ENCODE data around the gene TANGO6.

TANGO6 gene

DNA sequence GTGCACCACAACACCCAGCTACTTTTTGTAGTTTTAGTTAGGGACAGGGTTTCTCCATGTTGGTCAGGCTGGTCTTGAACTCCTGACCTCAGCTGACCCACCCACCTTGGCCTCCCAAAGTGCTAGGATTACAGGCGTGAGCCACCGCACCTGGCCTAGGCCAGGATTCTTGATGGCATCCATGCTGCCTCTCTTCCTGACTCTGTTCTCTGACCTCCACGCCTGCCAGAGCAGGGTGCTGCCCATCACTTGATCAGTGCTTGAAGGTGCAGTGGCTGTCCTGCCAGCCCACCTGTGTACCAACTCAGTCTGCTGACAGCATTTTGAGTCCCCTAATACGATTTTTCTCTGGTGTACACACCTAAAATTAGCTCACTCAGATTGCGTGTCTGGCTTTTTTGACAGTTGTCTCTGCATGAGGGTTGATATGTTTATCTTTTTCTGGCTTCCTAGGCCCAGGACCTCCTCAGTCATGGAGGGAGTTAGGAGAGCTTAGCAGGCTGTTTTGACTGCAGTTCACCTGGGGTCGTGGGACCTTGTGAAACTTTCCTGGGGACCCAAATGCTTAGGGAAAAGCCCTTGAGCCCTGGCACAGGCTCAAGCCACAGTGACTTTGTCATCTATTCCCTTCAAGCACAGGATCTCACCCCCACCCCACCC, 268.0 kb downstream of the TANGO6 start:
- no peak overlapping the region for H3K4me3 ChIP-seq (ENCODE audit: low read length)
- H3K9me3 ChIP-seq (replicated peaks; ENCODE audit: low read length) = no peaks in the 10 kb centered on the region
- peaks cover 21% of the 10 kb centered on the region for H3K27me3 ChIP-seq (ENCODE audit: control insufficient read depth, insufficient read depth, low read length)
- H3K36me3 ChIP-seq (ENCODE audit: insufficient read depth, low read length) = peaks cover 25% of the 10 kb centered on the region
- no peak overlapping the region for H3K9ac ChIP-seq (ENCODE audit: low read depth, low read length)
- H3K4me1 ChIP-seq (ENCODE audit: control insufficient read depth, insufficient read depth, low read length) = peaks cover 15% of the 10 kb centered on the region
- no peak overlapping the region for H3K4me2 ChIP-seq (ENCODE audit: low read length)

DNA sequence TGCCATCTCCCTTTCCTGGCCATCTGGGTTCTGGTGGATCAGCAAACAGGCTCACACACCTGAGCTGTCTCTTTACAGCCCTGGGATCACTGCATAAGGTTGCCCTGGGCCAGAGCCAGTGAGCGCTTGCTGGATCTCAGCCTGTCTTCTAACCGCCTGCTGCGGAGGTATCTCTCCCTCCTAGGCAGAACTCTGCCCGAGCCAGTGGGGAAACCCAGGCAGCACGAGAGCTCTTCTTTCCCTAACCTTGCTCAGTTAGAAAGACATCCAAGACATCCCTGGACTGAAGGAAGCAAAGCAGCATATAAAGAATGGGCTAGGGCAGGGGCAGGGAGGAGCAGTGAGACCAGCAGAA, 268.5 kb downstream of the TANGO6 start:
- peaks cover 25% of the 10 kb centered on the region for H3K36me3 ChIP-seq (ENCODE audit: insufficient read depth, low read length)
- H3K27me3 ChIP-seq (ENCODE audit: control insufficient read depth, insufficient read depth, low read length) = peaks cover 18% of the 10 kb centered on the region
- no peak overlapping the region for H3K4me2 ChIP-seq (ENCODE audit: low read length)
- H3K4me1 ChIP-seq (ENCODE audit: control insufficient read depth, insufficient read depth, low read length) = peaks cover 10% of the 10 kb centered on the region
- H3K9me3 ChIP-seq (replicated peaks; ENCODE audit: low read length) = no peaks in the 10 kb centered on the region
- no peak overlapping the region for H3K9ac ChIP-seq (ENCODE audit: low read depth, low read length)
- no peak overlapping the region for H3K4me3 ChIP-seq (ENCODE audit: low read length)

GRCh38 chr16:69112285-69113129, 269.2 kb downstream of the TANGO6 start:
- Histone ChIP-seq H3K9ac (ENCODE audit: low read depth, low read length) (no peak overlapping the region), H3K4me3 (ENCODE audit: low read length) (no peak overlapping the region), H3K9me3 (replicated peaks; ENCODE audit: low read length) (no peaks in the 10 kb centered on the region), H3K27me3 (ENCODE audit: control insufficient read depth, insufficient read depth, low read length) (peaks cover 12% of the 10 kb centered on the region), H3K4me1 (ENCODE audit: control insufficient read depth, insufficient read depth, low read length) (peaks cover 4% of the 10 kb centered on the region), H3K4me2 (ENCODE audit: low read length) (no peak overlapping the region), H3K36me3 (ENCODE audit: insufficient read depth, low read length) (peaks cover 25% of the 10 kb centered on the region)

- no peaks in the 10 kb centered on the region for H3K9me3 ChIP-seq (replicated peaks; ENCODE audit: low read length)
- H3K4me3 ChIP-seq (ENCODE audit: low read length) = no peak overlapping the region
- H3K9ac ChIP-seq (ENCODE audit: low read depth, low read length) = no peak overlapping the region
- peaks cover 5% of the 10 kb centered on the region for H3K27me3 ChIP-seq (ENCODE audit: control insufficient read depth, insufficient read depth, low read length)
- no peaks in the 10 kb centered on the region for H3K4me1 ChIP-seq (ENCODE audit: control insufficient read depth, insufficient read depth, low read length)
- H3K4me2 ChIP-seq (ENCODE audit: low read length) = no peak overlapping the region
- H3K36me3 ChIP-seq (ENCODE audit: insufficient read depth, low read length) = peaks cover 25% of the 10 kb centered on the region
Measured at GRCh38 chr16:69113216-69113615, 269.9 kb downstream of the TANGO6 start.

GRCh38 chr16:69114346-69114975, 271.1 kb downstream of the TANGO6 start:
- H3K27me3 ChIP-seq (ENCODE audit: control insufficient read depth, insufficient read depth, low read length) = no peaks in the 10 kb centered on the region
- H3K9me3 ChIP-seq (replicated peaks; ENCODE audit: low read length) = no peaks in the 10 kb centered on the region
- H3K36me3 ChIP-seq (ENCODE audit: insufficient read depth, low read length) = peaks cover 35% of the 10 kb centered on the region

DNA sequence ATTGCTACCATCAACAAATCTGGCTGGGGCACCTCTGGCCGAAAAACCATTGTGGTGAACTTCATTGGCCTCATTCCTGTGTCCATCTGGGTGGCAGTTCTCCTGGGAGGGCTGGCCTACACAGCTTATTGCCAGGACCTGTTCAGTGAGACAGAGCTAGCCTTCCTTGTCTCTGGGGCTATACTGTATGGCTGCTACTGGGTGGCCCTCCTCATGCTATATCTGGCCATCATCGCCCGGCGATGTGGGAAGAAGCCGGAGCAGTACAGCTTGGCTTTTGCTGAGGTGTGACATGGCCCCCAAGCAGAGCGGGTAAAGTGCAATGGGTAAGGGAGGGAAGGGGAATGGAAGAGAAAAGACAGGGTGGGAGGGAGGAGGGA, 271.6 kb downstream of the TANGO6 start:
- Histone ChIP-seq H3K9me3 (replicated peaks; ENCODE audit: low read length) (no peaks in the 10 kb centered on the region), H3K27me3 (ENCODE audit: control insufficient read depth, insufficient read depth, low read length) (no peaks in the 10 kb centered on the region), H3K36me3 (ENCODE audit: insufficient read depth, low read length) (peaks cover 38% of the 10 kb centered on the region), H3K4me1 (ENCODE audit: control insufficient read depth, insufficient read depth, low read length) (no peaks in the 10 kb centered on the region), H3K4me3 (ENCODE audit: low read length) (no peak overlapping the region), H3K4me2 (ENCODE audit: low read length) (no peak overlapping the region), H3K9ac (ENCODE audit: low read depth, low read length) (no peak overlapping the region)

More at GRCh38 chr16:69114346-69114975, 271.1 kb downstream of the TANGO6 start:
- H3K4me1 ChIP-seq (ENCODE audit: control insufficient read depth, insufficient read depth, low read length) = no peaks in the 10 kb centered on the region
- H3K9ac ChIP-seq (ENCODE audit: low read depth, low read length) = no peak overlapping the region
- no peak overlapping the region for H3K4me3 ChIP-seq (ENCODE audit: low read length)
- H3K4me2 ChIP-seq (ENCODE audit: low read length) = no peak overlapping the region

GRCh38 chr16:69115361-69115760, 272.0 kb downstream of the TANGO6 start:
- H3K27me3 ChIP-seq (ENCODE audit: control insufficient read depth, insufficient read depth, low read length) = no peaks in the 10 kb centered on the region
- no peak overlapping the region for H3K4me3 ChIP-seq (ENCODE audit: low read length)
- no peak overlapping the region for H3K9ac ChIP-seq (ENCODE audit: low read depth, low read length)
- no peak overlapping the region for H3K4me2 ChIP-seq (ENCODE audit: low read length)
- H3K36me3 ChIP-seq (ENCODE audit: insufficient read depth, low read length) = peaks cover 42% of the 10 kb centered on the region
- no peaks in the 10 kb centered on the region for H3K9me3 ChIP-seq (replicated peaks; ENCODE audit: low read length)
- H3K4me1 ChIP-seq (ENCODE audit: control insufficient read depth, insufficient read depth, low read length) = no peaks in the 10 kb centered on the region

GRCh38 chr16:69115837-69116236, 272.5 kb downstream of the TANGO6 start:
- Histone ChIP-seq H3K4me3 (ENCODE audit: low read length) (no peak overlapping the region), H3K9ac (ENCODE audit: low read depth, low read length) (no peak overlapping the region), H3K4me1 (ENCODE audit: control insufficient read depth, insufficient read depth, low read length) (no peaks in the 10 kb centered on the region), H3K4me2 (ENCODE audit: low read length) (no peak overlapping the region), H3K27me3 (ENCODE audit: control insufficient read depth, insufficient read depth, low read length) (no peaks in the 10 kb centered on the region), H3K9me3 (replicated peaks; ENCODE audit: low read length) (no peaks in the 10 kb centered on the region), H3K36me3 (ENCODE audit: insufficient read depth, low read length) (peaks cover 43% of the 10 kb centered on the region)

DNA sequence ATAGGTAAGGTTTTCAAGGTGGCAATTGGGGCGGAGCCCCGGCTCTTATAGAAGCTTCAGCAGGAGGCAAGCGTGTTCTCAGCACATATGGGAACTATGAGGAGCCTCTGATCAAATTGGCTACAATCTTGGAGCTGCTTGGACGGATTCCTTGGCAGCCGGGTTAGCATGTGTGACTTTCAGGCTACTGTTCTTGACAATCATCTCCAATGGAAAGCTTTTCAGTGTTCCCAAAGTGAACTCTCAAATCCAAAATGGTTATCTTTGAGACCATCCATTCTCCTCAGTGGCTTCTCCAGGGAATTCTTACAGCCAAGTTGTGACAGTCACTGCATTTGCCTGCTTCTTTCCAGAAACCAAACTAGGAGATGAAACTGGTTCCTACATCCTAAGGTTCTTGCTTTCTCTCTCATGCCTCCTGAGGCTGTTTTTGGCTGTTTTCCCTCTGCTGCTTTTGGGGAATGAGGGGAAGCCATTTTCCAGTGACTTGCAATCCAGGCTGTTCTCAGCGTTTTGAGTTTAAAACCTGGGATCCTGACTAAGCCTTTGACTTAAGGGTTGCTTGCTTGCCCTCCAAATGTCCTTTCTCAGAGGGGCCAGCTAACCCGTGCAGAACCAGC, 273.0 kb downstream of the TANGO6 start:
- H3K36me3 ChIP-seq (ENCODE audit: insufficient read depth, low read length) = peaks cover 48% of the 10 kb centered on the region
- no peaks in the 10 kb centered on the region for H3K9me3 ChIP-seq (replicated peaks; ENCODE audit: low read length)
- H3K9ac ChIP-seq (ENCODE audit: low read depth, low read length) = no peak overlapping the region
- H3K4me2 ChIP-seq (ENCODE audit: low read length) = no peak overlapping the region
- H3K4me1 ChIP-seq (ENCODE audit: control insufficient read depth, insufficient read depth, low read length) = no peaks in the 10 kb centered on the region
- no peak overlapping the region for H3K4me3 ChIP-seq (ENCODE audit: low read length)
- H3K27me3 ChIP-seq (ENCODE audit: control insufficient read depth, insufficient read depth, low read length) = no peaks in the 10 kb centered on the region

- Histone ChIP-seq H3K36me3 (ENCODE audit: insufficient read depth, low read length) (peaks cover 48% of the 10 kb centered on the region), H3K4me1 (ENCODE audit: control insufficient read depth, insufficient read depth, low read length) (no peaks in the 10 kb centered on the region), H3K4me2 (ENCODE audit: low read length) (no peak overlapping the region), H3K27me3 (ENCODE audit: control insufficient read depth, insufficient read depth, low read length) (no peaks in the 10 kb centered on the region), H3K9ac (ENCODE audit: low read depth, low read length) (no peak overlapping the region), H3K4me3 (ENCODE audit: low read length) (no peak overlapping the region), H3K9me3 (replicated peaks; ENCODE audit: low read length) (no peaks in the 10 kb centered on the region)
Measured at GRCh38 chr16:69116906-69117305, 273.6 kb downstream of the TANGO6 start.

DNA sequence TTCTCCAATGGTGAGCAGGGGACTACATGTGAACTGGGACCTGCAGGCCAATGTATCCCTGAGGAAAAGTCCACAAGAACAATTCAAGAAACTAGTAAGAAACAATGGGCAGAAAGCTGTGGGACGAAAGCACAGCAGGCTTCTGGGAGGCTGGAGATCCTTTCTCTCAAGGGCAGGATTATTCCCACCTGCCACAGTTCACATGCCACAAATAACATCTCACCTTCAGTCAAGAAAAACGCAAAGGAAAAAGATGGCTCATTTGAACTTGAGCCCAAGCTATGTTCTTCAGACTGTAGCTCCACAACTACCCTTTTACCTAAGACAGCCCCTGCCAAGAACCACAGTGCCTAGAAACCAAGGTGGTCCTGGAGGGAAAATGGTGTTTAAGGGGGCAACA, 275.1 kb downstream of the TANGO6 start:
- Histone ChIP-seq H3K4me1 (ENCODE audit: control insufficient read depth, insufficient read depth, low read length) (no peaks in the 10 kb centered on the region), H3K36me3 (ENCODE audit: insufficient read depth, low read length) (peaks cover 48% of the 10 kb centered on the region), H3K9ac (ENCODE audit: low read depth, low read length) (no peak overlapping the region), H3K27me3 (ENCODE audit: control insufficient read depth, insufficient read depth, low read length) (no peaks in the 10 kb centered on the region), H3K9me3 (replicated peaks; ENCODE audit: low read length) (no peaks in the 10 kb centered on the region), H3K4me2 (ENCODE audit: low read length) (no peak overlapping the region), H3K4me3 (ENCODE audit: low read length) (no peak overlapping the region)
